CD4-positive, alpha-beta T cell (primary cell): ENCODE measurements around the gene GLIPR2. TPM values are rescaled to one million over a fixed set of nuclear protein-coding genes. Genes with fewer than 3 reads are reported as not detected.

ENCODE experiments used
- ATAC-seq: fragments of 200-7000 bp; cut with Tn5 transposase; one replicate; pipeline ENCODE4 v1.10.0; 2022; ENCODE audit warnings: mild to moderate bottlenecking; ENCODE audit not compliant: poor library complexity
- CTCF ChIA-PET: fragments of 350-600 bp; sonication (Branson Sonifier 250); formaldehyde crosslinking; loops from one replicate; lab custom pipeline; 2021; ENCODE audit warnings: antibody characterized with exemption, inconsistent platforms; lab: Charles Lee
- POLR2A ChIA-PET: fragments of 350-600 bp; sonication (Branson Sonifier 250); formaldehyde crosslinking; loops from one replicate; lab custom pipeline; 2021; ENCODE audit warnings: antibody characterized with exemption, inconsistent platforms; lab: Charles Lee
- DNase-seq, 14 experiments: peaks; one replicate each; pipeline ENCODE4 v3.0.0-alpha.2; 2013 to 2020; ENCODE audit warnings: mixed read lengths in 2 of 14
- H3K27ac ChIP-seq, 2 donors: one replicate each; pipeline versions ENCODE4 v1.5.1 to v1.7.0; 2013; ENCODE audit warnings: low read length in 2 of 2, low read depth in 1 of 2, mild to moderate bottlenecking in 1 of 2
- H3K27me3 ChIP-seq, 2 experiments: 1 replicate in 1 of 2; 2 replicates in 1 of 2; pipeline versions ENCODE4 v1.6.1 to v1.7.0; 2013; ENCODE audit warnings: low read length in 2 of 2, control low read depth in 1 of 2, mild to moderate bottlenecking in 1 of 2, moderate library complexity in 1 of 2; ENCODE audit not compliant: insufficient read depth in 2 of 2, control insufficient read depth in 1 of 2
- H3K36me3 ChIP-seq: one replicate; pipeline ENCODE4 v1.6.1; 2013; ENCODE audit warnings: low read length, control low read depth; ENCODE audit not compliant: insufficient read depth
- H3K4me1 ChIP-seq: one replicate; pipeline ENCODE4 v1.6.1; 2013; ENCODE audit warnings: low read length, control low read depth; ENCODE audit not compliant: insufficient read depth
- H3K4me3 ChIP-seq: one replicate; pipeline ENCODE4 v1.5.1; 2013; ENCODE audit warnings: mild to moderate bottlenecking, low read length, moderate library complexity
- H3K9me3 ChIP-seq, 2 experiments: 1 replicate in 1 of 2; 2 replicates in 1 of 2; pipeline versions ENCODE4 v1.6.1 to v1.7.0; 2013; ENCODE audit warnings: low read length in 2 of 2, mild to moderate bottlenecking in 2 of 2, control low read depth in 1 of 2, moderate library complexity in 1 of 2; ENCODE audit not compliant: control insufficient read depth in 1 of 2, insufficient read depth in 1 of 2
- H3K27ac Mint-ChIP-seq: one replicate; pipeline ENCODE4 v1.8.0; 2020; ENCODE audit warnings: mixed read lengths
- H3K27me3 Mint-ChIP-seq: one replicate; pipeline ENCODE4 v1.8.0; 2021; ENCODE audit warnings: mixed read lengths
- H3K36me3 Mint-ChIP-seq: one replicate; pipeline ENCODE4 v1.8.0; 2021; ENCODE audit warnings: low read depth, mixed read lengths
- H3K4me1 Mint-ChIP-seq: one replicate; pipeline ENCODE4 v1.8.0; 2021; ENCODE audit warnings: low read depth, mixed read lengths
- H3K4me3 Mint-ChIP-seq: one replicate; pipeline ENCODE4 v1.8.0; 2020; ENCODE audit warnings: mild to moderate bottlenecking, mixed read lengths
- H3K9me3 Mint-ChIP-seq: one replicate; pipeline ENCODE4 v1.8.0; 2020; ENCODE audit warnings: mixed read lengths
- intact Hi-C, 2 experiments: fragments of 100-400 bp; cut with DNase I in 1 of 2; cut with micrococcal nuclease in 1 of 2; formaldehyde crosslinking; loops; one replicate each; pipeline versions ENCODE4 v1.15.1 to v1.9.0; 2023 to 2025; cut with DNase I, micrococcal nuclease
- total RNA-seq, 174 experiments: library from RNA in 2 of 174; stranded (reverse) in 2 of 174; gene quantifications; one replicate each; pipeline ENCODE4 v1.2.3 and lab custom pipeline; 2021 to 2026
- TF ChIP-seq, protein P1 (sequence below): fragments of 200-600 bp; IDR thresholded peaks from one replicate; pipeline ENCODE4 v1.8.0; 2022; ENCODE audit warnings: antibody characterized with exemption, mild to moderate bottlenecking

Gene GLIPR2
- total RNA-seq, 2 experiments from 2014 or later: 13.6 to 13.7 TPM

DNA sequence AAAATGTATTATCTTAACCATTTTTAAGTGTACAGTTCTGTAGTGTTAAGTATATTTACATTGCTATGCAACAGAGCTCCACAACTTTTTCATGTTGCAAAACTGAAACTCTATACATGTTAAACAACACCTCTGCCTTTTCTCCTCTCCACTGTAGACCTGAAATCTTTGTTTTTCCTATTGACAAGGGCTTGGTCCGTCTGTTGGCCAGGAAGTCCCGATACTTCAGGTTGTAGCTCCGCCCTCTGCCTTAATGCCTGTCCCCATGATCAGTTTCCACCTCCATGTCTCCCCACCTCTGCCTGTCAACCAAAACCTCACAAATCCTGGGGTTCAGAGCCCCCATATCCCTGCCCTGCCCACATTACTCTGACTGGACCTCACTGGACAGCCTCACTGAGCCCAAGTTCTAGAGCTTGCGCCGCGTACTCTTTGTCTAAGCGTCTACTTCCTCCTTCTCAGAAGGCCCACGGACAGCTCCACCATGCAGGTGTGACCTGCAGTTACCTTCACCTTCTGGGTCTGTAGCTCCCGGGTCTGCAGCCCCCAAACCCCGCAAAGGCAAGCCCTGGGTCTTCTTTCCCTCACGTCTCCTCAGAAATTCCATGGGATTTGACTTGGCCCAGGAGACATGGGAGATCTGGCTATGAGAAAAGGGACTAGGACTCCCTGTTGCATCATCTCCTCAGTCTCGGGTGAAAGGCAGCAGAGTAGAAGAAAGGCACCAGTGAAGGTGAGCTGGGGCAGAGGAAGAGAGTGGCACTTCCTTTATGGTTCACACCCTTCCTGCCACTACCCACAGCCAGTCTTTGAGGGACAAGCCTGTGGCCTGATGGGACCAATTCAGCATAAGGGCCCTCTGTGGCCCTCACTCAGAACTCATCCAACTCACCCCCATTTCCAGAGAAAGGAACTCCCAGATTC lies 8.0 kb downstream of the GLIPR2 start:
- no peaks in the 10 kb centered on the region for H3K27me3 Mint-ChIP-seq

DNA sequence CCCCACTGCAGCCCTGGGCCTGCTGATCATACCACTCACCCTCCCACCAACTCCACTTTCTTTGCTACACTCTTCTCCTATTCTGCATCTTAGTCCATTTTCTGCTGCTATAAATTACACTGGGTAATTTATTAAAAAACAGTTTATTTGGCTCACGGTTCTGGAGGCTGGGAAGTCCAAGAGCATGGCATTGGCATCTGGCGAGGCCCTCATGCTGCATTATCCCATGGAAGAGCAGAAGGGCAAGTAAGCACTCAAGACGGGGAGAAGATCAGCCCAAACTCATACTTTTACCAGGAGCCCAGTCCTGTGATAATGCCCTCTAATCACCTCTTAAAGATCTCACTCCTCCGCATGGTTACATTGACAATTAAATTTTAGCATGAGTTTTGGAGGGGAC lies 9.4 kb downstream of the GLIPR2 start:
- peak overlapping the region; percentile 30 for H3K4me3 Mint-ChIP-seq
- H3K27me3 Mint-ChIP-seq: no peaks in the 10 kb centered on the region
- Histone ChIP-seq H3K36me3 (peaks cover 32% of the 10 kb centered on the region), H3K27ac (no peak overlapping the region), H3K4me1 (peaks cover 99% of the 10 kb centered on the region), H3K4me3 (no peak overlapping the region), H3K27me3 (no peaks in the 10 kb centered on the region), H3K9me3 (peaks cover 7 to 12% of the 10 kb centered on the region in 2 experiments)
- ChIA-PET CTCF (interaction anchor here (1.5 to 2.0 kb wide), 2 partner anchors 9 to 21 kb away, joined by 3 to 6 read pairs; partner anchors contain the start of gene GLIPR2), POLR2A (no interaction called here)
- ATAC-seq (no peak), DNase-seq (no peak)
- H3K36me3 Mint-ChIP-seq: peaks cover 53% of the 10 kb centered on the region
- peak overlapping the region; percentile 98 for H3K27ac Mint-ChIP-seq
- H3K4me1 Mint-ChIP-seq: peaks cover 91% of the 10 kb centered on the region
- TF ChIP-seq, protein P1, sequence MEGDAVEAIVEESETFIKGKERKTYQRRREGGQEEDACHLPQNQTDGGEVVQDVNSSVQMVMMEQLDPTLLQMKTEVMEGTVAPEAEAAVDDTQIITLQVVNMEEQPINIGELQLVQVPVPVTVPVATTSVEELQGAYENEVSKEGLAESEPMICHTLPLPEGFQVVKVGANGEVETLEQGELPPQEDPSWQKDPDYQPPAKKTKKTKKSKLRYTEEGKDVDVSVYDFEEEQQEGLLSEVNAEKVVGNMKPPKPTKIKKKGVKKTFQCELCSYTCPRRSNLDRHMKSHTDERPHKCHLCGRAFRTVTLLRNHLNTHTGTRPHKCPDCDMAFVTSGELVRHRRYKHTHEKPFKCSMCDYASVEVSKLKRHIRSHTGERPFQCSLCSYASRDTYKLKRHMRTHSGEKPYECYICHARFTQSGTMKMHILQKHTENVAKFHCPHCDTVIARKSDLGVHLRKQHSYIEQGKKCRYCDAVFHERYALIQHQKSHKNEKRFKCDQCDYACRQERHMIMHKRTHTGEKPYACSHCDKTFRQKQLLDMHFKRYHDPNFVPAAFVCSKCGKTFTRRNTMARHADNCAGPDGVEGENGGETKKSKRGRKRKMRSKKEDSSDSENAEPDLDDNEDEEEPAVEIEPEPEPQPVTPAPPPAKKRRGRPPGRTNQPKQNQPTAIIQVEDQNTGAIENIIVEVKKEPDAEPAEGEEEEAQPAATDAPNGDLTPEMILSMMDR: no peak
- intact Hi-C loops: no loop called here
- peaks cover 10% of the 10 kb centered on the region for H3K9me3 Mint-ChIP-seq

More for the DNA sequence above, 8.0 kb downstream of the GLIPR2 start:
- CTCF ChIA-PET: interaction anchor here (0.6 to 6.4 kb wide), 4 partner anchors 8 to 42 kb away, joined by 3 to 33 read pairs (median 6); no protein-coding TSS in a partner anchor
- Mint-ChIP-seq H3K9me3 (peaks cover 10% of the 10 kb centered on the region), H3K4me1 (peaks cover 94% of the 10 kb centered on the region), H3K36me3 (peaks cover 47% of the 10 kb centered on the region), H3K27ac (peak overlapping the region; percentile 98), H3K4me3 (peak overlapping the region; percentile 90)
- Histone ChIP-seq H3K4me3 (peak overlapping the region; percentile 59), H3K36me3 (peaks cover 26% of the 10 kb centered on the region), H3K27ac (peak overlapping the region; percentile 41 to 84), H3K9me3 (peaks cover 7 to 12% of the 10 kb centered on the region in 2 experiments), H3K27me3 (no peaks in the 10 kb centered on the region), H3K4me1 (peaks cover 99% of the 10 kb centered on the region)
- ATAC-seq: peak; percentile 36
- POLR2A ChIA-PET: interaction anchor here (0.7 to 2.3 kb wide), 9 partner anchors 8 to 165 kb away, joined by 3 to 10 read pairs (median 4); partner anchors contain the start of genes CLTA and GLIPR2
- TF ChIP-seq, protein P1: no peak
- intact Hi-C loops: no loop called here
- DNase-seq: peak in 4 of 14 experiments; percentile 38 to 74 (median 48)

DNA sequence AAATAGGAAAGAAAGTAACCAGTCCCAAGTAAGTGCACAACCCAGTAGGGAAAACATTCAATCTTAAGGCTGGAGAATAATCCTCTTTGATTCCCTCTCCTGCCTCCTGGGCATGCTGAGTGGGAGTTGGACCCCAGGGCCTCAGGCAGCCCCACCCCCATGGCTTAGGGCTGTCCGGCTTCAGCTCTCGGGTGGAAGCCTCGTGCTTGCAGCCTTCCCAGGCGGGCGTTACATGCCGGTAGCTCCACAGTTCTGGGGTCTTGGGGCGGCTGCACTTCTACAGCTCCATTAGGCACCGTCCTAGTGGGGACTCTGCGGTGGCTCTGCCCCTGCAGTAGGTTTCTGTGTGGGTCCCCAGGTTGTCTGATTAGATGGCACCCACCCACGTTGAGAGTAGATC lies 10.1 kb downstream of the GLIPR2 start:
- TF ChIP-seq, protein P1: no peak
- ChIA-PET POLR2A (no interaction called here), CTCF (interaction anchor here (1.5 to 2.0 kb wide), 2 partner anchors 10 to 20 kb away, joined by 3 to 6 read pairs; partner anchors contain the start of gene GLIPR2)
- H3K9me3 ChIP-seq: peaks cover 7 to 12% of the 10 kb centered on the region in 2 experiments
- no peak overlapping the region for H3K27ac ChIP-seq
- H3K27me3 ChIP-seq: no peaks in the 10 kb centered on the region
- Mint-ChIP-seq H3K27ac (peak overlapping the region; percentile 98), H3K4me1 (peaks cover 91% of the 10 kb centered on the region), H3K9me3 (peaks cover 10% of the 10 kb centered on the region), H3K36me3 (peaks cover 53% of the 10 kb centered on the region), H3K27me3 (no peaks in the 10 kb centered on the region), H3K4me3 (no peak overlapping the region)
- no peak for ATAC-seq
- peak in 1 of 14 experiments; percentile 4 for DNase-seq
- H3K36me3 ChIP-seq: peaks cover 32% of the 10 kb centered on the region
- peaks cover 99% of the 10 kb centered on the region for H3K4me1 ChIP-seq
- intact Hi-C loops: no loop called here
- no peak overlapping the region for H3K4me3 ChIP-seq
